Urinary bladder (tissue), 4 donors: Measurements from ENCODE around the gene ATP10A. TPM values are rescaled to one million over a fixed set of nuclear protein-coding genes. Genes with fewer than 3 reads are reported as not detected.

Experiments used
- DNase-seq: peaks from one replicate; pipeline ENCODE4 v3.0.0-alpha.2; 2015; ENCODE audit errors: extremely low spot score
- H3K27ac ChIP-seq: one replicate; pipeline ENCODE4 v1.5.1; 2013; ENCODE audit warnings: low read depth, mild to moderate bottlenecking, moderate library complexity
- H3K36me3 ChIP-seq: one replicate; pipeline ENCODE4 v1.6.1; 2013; ENCODE audit warnings: mild to moderate bottlenecking, moderate library complexity; ENCODE audit not compliant: insufficient read depth
- H3K4me1 ChIP-seq: one replicate; pipeline ENCODE4 v1.6.1; 2013; ENCODE audit warnings: mild to moderate bottlenecking, moderate library complexity; ENCODE audit not compliant: insufficient read depth
- H3K4me3 ChIP-seq: one replicate; pipeline ENCODE4 v1.5.1; 2013; ENCODE audit warnings: low read depth, low read length
- WGBS: extraction: QIAGEN DNeasy Blood & Tissue Kit; methylation state at CpG from one replicate; pipeline ENCODE4 v1.1.7; 2013; 5-methylcytosine and 5-hydroxymethylcytosine counted together
- polyA plus RNA-seq: library from polyadenylated mRNA; stranded (reverse); fragments of 200-250 nt; gene quantifications from one replicate; pipeline ENCODE4 v1.2.3, GENCODE V29; 2013
- total RNA-seq: library from RNA; depleted of rRNA; stranded (reverse); fragments of >200 nt; gene quantifications from one replicate; pipeline ENCODE4 v1.2.3, GENCODE V29; 2014
- donor health status: healthy with polysubstance abuse.
- donor health status: healthy.

The ATP10A gene
- total and polyA plus RNA-seq, 2 donors, result 5.0 to 7.8 TPM

DNA sequence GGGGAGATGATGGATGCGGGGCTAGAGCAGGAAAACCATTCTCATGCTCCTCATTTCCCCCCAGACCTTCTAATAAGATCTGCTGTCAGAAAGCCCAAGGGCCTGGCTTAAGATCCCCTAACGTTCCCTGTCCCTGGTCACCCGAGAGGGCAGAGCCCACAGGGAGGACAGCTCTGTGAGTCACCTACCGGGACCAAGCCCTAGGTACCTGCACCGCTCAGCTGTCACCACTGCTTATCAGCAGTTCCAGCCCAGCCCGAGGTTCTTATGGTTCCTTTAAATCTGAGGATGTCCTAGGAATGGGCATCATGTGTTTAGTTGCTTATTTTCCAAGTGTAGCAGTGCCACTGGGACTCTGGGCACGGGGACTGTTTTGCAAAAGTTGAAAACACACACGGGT is 53.0 kb downstream of the ATP10A start:
- Histone ChIP-seq H3K4me1 (no peaks in the 10 kb centered on the region), H3K27ac (no peak overlapping the region), H3K4me3 (no peak overlapping the region), H3K36me3 (no peaks in the 10 kb centered on the region)
- 89% methylated on average over 8 of the region's 8 CpGs for WGBS
- no peak for DNase-seq

DNA sequence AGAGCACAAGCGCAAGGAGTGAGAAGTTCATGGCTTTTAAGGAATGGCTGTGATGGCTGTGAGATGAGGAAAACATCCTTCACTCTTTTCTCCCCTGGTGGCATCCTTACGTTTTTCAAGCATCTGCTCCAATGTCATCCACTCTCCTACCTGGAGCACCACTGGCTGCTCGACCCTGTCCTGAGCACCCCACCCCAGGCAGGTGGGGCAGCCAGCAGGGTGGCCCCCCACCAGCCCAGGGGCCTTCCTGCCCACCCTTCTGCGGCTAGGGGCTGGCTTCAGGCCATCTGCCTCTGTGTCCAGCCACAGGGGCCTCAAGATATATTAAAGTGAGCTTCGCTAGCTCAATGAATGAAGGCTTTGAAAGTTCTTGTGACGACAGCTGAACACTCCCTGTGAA is 56.1 kb downstream of the ATP10A start:
- Histone ChIP-seq H3K4me1 (no peaks in the 10 kb centered on the region), H3K27ac (no peak overlapping the region), H3K4me3 (no peak overlapping the region), H3K36me3 (no peaks in the 10 kb centered on the region)
- DNase-seq, result no peak
- 90% methylated on average over 6 of the region's 6 CpGs for WGBS

DNA sequence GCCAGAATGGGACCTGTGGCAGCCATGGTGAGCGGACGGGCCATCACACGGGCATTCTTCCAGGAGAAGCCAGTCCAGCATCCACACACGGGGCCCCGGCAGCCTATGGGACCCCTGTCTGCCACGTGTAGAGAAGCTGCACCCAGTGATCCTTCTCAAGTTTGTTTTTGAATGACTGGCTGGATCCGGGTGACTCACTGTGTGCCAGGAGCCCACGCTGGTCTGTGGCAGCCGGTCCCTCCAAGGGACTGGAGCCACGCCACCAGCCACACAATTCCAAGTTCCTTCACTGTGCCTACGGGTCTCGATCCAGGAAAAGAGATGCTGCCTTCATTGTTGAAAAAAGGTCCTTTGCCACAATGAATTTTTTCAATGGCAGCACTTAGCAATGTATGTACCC is 58.1 kb downstream of the ATP10A start:
- Histone ChIP-seq H3K36me3 (no peaks in the 10 kb centered on the region), H3K4me3 (no peak overlapping the region), H3K27ac (no peak overlapping the region), H3K4me1 (no peaks in the 10 kb centered on the region)
- 84% methylated on average over 12 of the region's 12 CpGs for WGBS
- no peak for DNase-seq

DNA sequence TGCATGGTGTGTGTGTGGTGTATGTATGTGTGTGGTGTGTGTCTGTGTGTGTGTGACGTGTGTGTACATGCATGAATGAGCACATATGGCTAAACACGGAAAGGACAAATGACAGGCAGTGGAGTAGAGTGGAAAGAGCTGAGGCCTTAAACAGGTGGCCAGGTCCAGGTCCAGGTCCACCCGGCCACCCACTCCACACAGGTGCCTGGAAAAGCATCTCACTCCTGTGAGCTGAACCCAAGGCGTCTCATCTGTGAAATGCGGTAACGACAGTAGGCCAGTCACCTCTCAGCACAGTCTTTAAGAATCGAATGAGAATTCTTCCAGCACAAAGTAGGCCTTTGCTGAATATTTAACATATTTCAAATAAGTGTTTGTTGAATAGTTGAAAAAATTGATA is 58.7 kb downstream of the ATP10A start:
- H3K36me3 ChIP-seq, result no peaks in the 10 kb centered on the region
- no peaks in the 10 kb centered on the region for H3K4me1 ChIP-seq
- H3K27ac ChIP-seq, result no peak overlapping the region
- no peak for DNase-seq
- no peak overlapping the region for H3K4me3 ChIP-seq
- WGBS, result 89% methylated on average over 7 of the region's 7 CpGs

DNA sequence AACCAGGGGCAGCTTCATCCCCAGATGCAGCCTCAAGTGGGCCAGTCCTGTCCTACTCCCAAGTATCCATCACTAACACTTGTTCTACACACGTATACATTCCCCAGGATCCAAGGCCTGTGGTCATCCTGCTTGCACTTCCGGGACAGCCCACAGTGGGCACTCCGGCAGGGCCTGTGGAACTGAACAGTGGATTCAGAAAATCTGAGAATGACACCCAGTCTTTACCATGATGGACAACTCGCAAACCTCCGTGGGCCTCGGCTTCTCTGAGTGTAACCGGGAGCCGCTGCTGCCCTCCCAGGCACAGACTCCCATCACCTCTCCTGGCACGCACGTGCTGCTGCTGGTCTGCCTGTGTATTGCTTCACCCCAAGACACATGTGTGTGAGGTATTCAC is 59.6 kb downstream of the ATP10A start:
- Histone ChIP-seq H3K27ac (no peak overlapping the region), H3K4me1 (no peaks in the 10 kb centered on the region), H3K36me3 (no peaks in the 10 kb centered on the region), H3K4me3 (no peak overlapping the region)
- no peak for DNase-seq
- WGBS, result 88% methylated on average over 10 of the region's 10 CpGs

DNA sequence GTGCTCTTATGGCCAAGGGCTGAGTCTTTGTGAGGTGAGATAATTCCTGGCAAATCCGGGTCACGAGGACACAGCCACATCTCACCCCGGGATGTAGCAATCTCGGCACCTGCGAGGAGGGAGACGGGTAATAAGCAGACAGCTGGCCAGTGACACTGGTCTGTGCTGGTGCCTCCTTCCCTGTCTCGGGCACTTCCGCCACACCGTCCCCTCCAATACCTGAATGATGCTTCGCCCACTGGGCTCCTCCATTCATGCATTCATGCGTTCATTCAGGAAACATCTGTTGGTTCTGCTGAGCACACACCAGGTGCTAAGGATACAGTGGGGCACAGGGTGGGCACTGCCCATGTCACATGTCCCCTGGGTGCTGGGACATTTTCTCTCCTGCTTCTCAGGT is 60.1 kb downstream of the ATP10A start:
- Histone ChIP-seq H3K36me3 (no peaks in the 10 kb centered on the region), H3K4me3 (no peak overlapping the region), H3K27ac (no peak overlapping the region), H3K4me1 (no peaks in the 10 kb centered on the region)
- WGBS, result 96% methylated on average over 11 of the region's 11 CpGs
- DNase-seq, result no peak

DNA sequence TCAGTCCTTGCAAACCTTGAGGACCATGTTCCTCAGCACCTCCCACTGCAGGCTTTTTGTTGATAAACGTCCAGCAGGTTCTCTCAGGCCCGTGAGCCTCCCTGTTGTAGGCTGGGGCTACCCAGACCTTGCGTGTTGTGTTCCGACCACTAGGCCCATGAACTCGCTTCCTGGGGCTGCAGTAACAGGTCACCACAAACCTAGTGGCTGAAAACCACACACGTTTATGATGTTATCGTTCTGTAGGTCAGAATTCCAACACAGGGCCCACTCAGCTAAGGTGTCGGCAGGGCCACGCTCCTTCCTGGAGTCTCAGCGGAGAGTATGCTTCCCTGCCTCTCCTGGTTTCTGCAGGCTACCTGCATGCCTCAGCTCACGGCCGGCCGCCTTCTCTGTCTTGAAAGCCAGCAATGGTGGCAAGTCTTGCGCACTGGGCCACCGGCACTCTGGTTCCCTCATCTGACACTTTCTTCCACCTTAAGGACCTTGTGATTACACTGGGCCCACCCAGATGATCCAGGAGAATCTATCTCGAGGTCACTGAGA is 60.8 kb downstream of the ATP10A start:
- DNase-seq, result no peak
- Histone ChIP-seq H3K4me3 (no peak overlapping the region), H3K27ac (no peak overlapping the region), H3K4me1 (no peaks in the 10 kb centered on the region), H3K36me3 (no peaks in the 10 kb centered on the region)
- 90% methylated on average over 16 of the region's 16 CpGs for whole genome bisulfite sequencing

DNA sequence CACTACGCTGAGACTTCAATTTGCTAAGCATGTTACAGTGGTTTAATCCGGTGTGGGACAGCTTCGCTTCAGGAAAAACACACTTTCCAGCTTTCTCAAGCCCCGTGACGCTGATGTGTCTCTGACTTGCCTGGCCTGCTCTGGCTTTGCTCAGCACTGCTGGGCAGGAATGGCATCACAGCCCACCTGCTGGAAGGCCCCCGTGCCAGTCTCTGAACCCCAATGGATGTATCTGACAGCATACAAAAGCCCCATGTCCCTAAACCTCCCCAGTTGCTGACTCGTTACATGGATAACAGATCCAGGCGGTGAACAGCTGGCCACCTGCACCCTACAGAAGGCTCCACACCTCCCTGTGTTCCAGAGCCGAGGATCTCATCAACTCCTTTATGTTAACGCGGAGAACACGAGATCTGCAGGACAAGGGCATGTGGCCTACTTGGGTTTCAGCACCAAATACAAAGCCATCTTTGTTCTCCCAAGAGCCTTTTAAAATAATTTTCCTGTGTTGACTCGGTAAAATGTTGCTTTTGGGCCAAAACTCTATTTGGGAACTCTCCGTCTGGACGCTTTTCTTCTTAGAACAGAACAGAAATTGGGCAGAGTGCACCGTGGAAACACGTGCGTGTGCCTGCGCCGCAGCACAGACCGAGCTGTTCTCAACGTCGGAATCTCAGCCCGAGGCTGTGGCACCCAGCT is 61.4 kb downstream of the ATP10A start:
- Histone ChIP-seq H3K36me3 (no peaks in the 10 kb centered on the region), H3K4me1 (no peaks in the 10 kb centered on the region), H3K27ac (no peak overlapping the region), H3K4me3 (no peak overlapping the region)
- no peak for DNase-seq
- 80% methylated on average over 24 of the region's 24 CpGs for WGBS

DNA sequence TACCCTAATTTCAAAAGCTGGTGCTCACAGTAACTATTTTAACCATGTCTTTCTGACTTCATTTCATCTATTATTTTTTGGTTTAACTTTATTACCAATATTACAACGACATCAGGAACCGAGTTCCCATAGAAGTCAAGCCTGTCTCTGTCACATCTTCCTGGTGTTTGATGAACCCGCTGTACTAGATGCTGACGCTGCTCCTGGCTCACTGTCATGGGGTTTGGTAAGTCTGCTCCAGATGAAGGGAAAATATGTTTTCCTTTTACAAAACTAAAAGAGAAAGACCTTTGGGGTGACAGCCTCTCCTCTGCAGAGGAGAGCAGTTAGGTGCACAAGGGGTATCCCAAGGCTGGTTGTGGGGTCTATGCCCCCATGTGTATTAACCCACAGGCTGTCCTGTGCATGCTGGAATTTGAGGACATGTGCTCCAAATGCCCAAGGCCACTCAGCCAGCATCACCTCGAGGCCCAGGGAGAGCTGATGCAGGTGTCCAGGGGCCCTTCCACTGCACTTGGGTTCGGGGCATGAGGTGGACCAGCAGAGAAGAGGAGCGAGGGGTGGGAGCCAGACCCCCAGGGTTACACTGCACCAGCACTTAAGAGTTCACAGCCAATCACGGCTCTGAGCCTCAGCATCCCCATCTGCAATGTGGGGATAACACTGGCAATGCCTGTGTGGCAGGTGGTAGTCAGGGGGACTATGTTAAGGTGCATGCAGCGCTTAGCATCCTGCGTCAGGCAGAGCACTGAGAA is 62.2 kb downstream of the ATP10A start:
- Histone ChIP-seq H3K4me1 (no peaks in the 10 kb centered on the region), H3K4me3 (no peak overlapping the region), H3K27ac (no peak overlapping the region), H3K36me3 (no peaks in the 10 kb centered on the region)
- WGBS, result 92% methylated on average over 10 of the region's 10 CpGs
- no peak for DNase-seq

DNA sequence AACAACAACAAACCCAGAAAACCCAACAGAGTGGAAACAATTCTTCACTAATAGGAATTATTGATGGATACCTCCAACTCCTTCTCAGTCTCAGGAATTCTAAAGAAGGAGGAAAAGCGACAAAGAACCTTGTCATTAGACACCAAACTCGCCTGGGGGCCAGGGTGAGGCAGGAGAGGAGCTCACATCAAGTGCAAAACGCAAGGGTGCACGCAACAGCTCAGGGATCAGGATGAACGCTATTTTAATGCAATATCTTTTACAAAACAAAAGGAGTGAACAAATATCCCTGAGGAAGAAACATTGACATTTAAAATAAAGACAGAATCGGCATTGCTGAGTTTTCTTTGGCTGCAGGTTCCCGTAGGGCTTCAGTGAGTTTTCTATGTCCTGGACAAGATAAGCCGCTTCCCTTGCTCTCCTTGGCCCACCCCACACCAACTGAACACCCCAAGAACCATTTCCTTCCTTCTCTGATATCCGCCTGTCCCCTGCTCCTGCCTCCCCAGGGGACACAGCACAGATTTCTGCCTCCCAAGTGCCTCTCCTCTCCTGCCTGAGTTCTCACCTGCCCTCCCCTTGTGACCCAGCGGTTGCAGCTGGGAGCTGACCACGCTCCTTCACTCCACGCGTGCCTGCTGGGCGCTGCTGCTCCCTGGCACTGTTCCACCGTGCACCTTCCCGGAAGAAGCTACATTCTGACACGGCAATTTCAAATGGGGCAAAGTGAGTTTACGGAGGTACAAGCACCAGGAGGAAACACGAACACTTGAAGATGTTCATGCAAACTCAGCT is 63.0 kb downstream of the ATP10A start:
- no peak overlapping the region for H3K4me3 ChIP-seq
- DNase-seq, result no peak
- H3K36me3 ChIP-seq, result no peaks in the 10 kb centered on the region
- no peak overlapping the region for H3K27ac ChIP-seq
- WGBS, result 82% methylated on average over 19 of the region's 19 CpGs
- no peaks in the 10 kb centered on the region for H3K4me1 ChIP-seq

DNA sequence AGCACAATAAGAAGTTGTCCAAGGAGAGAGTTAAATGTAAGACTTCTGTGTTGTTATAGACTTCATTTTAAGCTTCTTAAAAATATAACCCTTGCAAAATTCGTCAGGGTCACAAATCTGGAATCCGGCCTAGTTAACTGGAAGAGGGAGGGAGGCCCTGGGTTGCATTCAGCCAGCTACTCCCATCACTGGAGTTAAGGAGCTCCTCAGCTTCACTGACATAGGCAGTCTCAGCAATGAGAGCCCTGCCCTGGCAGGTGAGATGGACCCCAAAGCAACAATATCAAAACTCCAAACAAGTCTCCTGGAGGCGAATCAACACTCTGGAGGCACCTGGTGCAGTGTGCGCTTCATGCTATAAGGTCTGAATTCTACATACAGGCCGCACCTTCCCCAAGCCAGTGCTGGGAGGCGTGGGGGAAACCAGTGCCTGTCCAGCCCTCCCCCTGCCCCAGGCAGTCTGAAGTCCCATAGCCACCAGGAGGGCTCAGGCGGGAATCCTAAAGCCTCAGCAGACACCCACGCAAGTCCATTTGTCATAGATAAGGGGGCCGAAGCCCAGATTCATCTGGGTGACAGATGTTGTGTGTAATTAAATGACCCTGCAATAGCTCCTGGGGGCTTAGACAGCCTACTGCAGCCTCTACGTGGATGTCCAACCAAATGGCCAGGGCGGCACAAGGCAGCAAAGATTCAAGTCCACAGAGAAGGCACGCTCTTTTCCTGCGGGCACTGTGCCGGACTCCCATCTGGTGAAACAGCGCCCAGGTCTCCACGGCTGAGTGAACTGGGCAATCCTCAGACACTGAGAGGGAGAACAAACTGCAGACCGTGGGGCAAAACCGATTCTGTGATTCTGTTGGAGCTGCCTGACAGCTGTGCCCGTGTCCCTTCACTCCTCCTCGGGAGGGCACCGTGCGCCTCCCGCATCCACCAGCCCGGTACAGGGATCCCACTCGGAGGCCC is 64.9 kb downstream of the ATP10A start:
- H3K4me1 ChIP-seq, result no peaks in the 10 kb centered on the region
- H3K36me3 ChIP-seq, result no peaks in the 10 kb centered on the region
- no peak overlapping the region for H3K4me3 ChIP-seq
- H3K27ac ChIP-seq, result no peak overlapping the region
- 80% methylated on average over 25 of the region's 25 CpGs for WGBS
- no peak for DNase-seq

DNA sequence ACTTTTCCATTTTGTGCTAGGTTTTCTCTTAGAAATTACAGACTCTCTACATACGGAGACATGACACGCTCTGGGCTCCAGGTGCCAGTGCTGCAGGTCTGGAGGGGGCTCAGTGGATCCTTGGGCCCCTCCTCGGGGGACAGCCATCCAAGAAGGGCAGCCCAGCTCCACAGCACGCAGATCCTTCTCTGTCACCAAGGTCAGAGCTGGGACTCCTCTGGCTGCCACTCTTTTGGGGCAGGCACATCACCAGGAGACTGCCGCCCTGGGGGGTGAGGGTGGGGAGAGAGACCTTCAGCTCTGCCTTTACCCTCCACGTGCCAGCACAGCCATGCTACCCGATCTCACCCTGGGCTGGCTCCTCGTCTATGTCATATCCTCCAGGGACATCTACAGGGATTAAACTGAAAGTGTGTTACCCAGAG is 65.6 kb downstream of the ATP10A start:
- WGBS, result 63% methylated on average over 8 of the region's 8 CpGs
- H3K27ac ChIP-seq, result no peak overlapping the region
- no peak for DNase-seq
- no peak overlapping the region for H3K4me3 ChIP-seq
- no peaks in the 10 kb centered on the region for H3K4me1 ChIP-seq
- H3K36me3 ChIP-seq, result no peaks in the 10 kb centered on the region

DNA sequence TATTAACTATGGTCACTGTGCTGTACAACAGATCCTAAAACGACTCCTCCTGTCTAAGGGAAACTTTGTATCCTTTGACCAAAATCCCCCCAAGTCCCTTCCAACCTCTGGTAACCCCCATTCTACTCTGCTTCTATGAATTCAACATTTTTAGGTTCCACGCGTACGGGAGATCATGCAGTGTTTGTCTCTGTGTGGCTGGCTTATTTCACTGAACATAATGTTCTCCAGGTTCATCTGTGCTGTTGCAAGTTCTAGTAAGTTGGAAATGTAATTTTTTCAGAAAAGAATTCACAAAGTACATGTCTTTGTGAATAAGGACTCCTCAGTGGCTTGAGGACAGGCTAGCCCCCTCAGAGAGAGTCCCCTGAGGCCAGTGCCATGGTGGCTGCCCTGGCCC is 66.1 kb downstream of the ATP10A start:
- no peak for DNase-seq
- Histone ChIP-seq H3K4me1 (no peaks in the 10 kb centered on the region), H3K27ac (no peak overlapping the region), H3K4me3 (no peak overlapping the region), H3K36me3 (no peaks in the 10 kb centered on the region)
- WGBS, result 84% methylated on average over 4 of the region's 4 CpGs
